Activated T-helper 9 cell treated with anti-CD3 and anti-CD28 coated beads, Interleukin-2, amount 50 U/mL, for 16 hours (primary cell): ENCODE results near the gene UBR1.
"Not testable (repeated sequence)": the region's sequence is repeated elsewhere in the genome, so short reads cannot be mapped to it uniquely, and the experiment has no call there.

Experiments
- DNase-seq: peaks from one replicate; pipeline ENCODE4 v3.0.0-alpha.2; 2020; ENCODE audit warnings: low read depth

UBR1 gene

GRCh38 chr15:42914728-42915497 lies 190.9 kb downstream of the UBR1 start:
- no peak for DNase-seq

GRCh38 chr15:42911058-42911592 lies 194.7 kb downstream of the UBR1 start:
- DNase-seq = no peak

- DNase-seq = no peak
These were observed 197.3 kb downstream of the UBR1 start for GRCh38 chr15:42908538-42908937.

GRCh38 chr15:42903388-42904324 lies 202.2 kb downstream of the UBR1 start:
- DNase-seq = no peak

DNA sequence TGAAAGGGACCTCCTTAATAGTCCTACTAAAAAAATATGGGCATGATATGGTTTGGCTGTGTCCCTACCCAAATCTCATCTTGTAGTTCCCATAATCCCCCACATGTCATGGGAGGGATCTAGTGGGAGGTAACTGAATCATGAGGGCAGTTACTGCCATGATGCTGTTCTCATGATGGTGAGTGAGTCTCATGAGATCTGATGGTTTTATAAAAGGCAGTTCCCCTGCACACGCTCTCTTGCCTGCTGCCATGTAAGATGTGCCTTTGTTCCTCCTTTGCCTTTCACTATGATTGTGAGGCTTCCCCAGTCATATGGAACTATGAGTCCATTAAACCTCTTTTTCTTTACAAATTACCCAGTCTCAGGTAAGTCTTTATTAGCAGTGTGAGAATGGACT lies 211.9 kb downstream of the UBR1 start:
- DNase-seq = not testable (repeated sequence)
